HepG2 (cell line): Measurements from ENCODE around the gene RFXANK. TPM values are rescaled to one million over a fixed set of nuclear protein-coding genes. Genes with fewer than 3 reads are reported as not detected.

Experiments
- AGO1 ChIP-seq: fragments of 200-400 bp; formaldehyde crosslinking; IDR thresholded peaks from 2 replicates; pipeline ENCODE4 v1.6.1; 2017; ENCODE audit warnings: mild to moderate bottlenecking, low read depth, low read length, moderate library complexity; ENCODE audit not compliant: poor library complexity, severe bottlenecking
- CBFB ChIP-seq: sonication (generic); formaldehyde crosslinking; IDR thresholded peaks from 2 replicates; pipeline ENCODE4 v1.4.0; 2020; ENCODE audit warnings: missing genetic modification reagents
- CENPT ChIP-seq: sonication (generic); formaldehyde crosslinking; IDR thresholded peaks from 2 replicates; pipeline ENCODE4 v1.8.0; 2022; ENCODE audit warnings: low read depth, mild to moderate bottlenecking, moderate library complexity, missing genetic modification reagents
- EP300 ChIP-seq, 3 experiments: sonication (generic) in 1 of 3; formaldehyde crosslinking in 1 of 3; IDR thresholded peaks; 2 replicates each; pipeline versions ENCODE4 v1.5.1 to v1.6.1; 2011 to 2020; ENCODE audit warnings: low read depth in 2 of 3, low read length in 2 of 3, borderline replicate concordance in 1 of 3, improper control_type of control experiment in 1 of 3, mild to moderate bottlenecking in 1 of 3, missing genetic modification reagents in 1 of 3, moderate library complexity in 1 of 3
- GLMP ChIP-seq: sonication (generic); formaldehyde crosslinking; IDR thresholded peaks from 2 replicates; pipeline ENCODE4 v1.9.0; 2021; ENCODE audit warnings: missing genetic modification reagents, mild to moderate bottlenecking, borderline replicate concordance
- JUNB ChIP-seq: sonication (generic); formaldehyde crosslinking; IDR thresholded peaks from 2 replicates; pipeline ENCODE4 v1.8.0; 2022; ENCODE audit warnings: missing genetic modification reagents, mild to moderate bottlenecking, borderline replicate concordance
- KMT2B ChIP-seq: IDR thresholded peaks from 2 replicates; pipeline ENCODE4 v1.6.1; 2016; ENCODE audit warnings: missing genetic modification reagents, missing compliant biosample characterization
- NCOR1 ChIP-seq: fragments of 200-600 bp; sonication (generic); IDR thresholded peaks from 2 replicates; pipeline ENCODE4 v1.7.0; 2017; ENCODE audit warnings: antibody characterized with exemption, low read length, borderline replicate concordance
- NR1H2 ChIP-seq: sonication (generic); formaldehyde crosslinking; IDR thresholded peaks from 2 replicates; pipeline ENCODE4 v1.8.1; 2022; ENCODE audit warnings: low read depth, missing genetic modification reagents, borderline replicate concordance
- SALL1 ChIP-seq: sonication (generic); formaldehyde crosslinking; IDR thresholded peaks from 2 replicates; pipeline ENCODE4 v1.8.0; 2022; ENCODE audit warnings: mild to moderate bottlenecking, missing genetic modification reagents
- SATB2 ChIP-seq: sonication (generic); formaldehyde crosslinking; IDR thresholded peaks from 2 replicates; pipeline ENCODE4 v1.5.0; 2020; ENCODE audit warnings: missing genetic modification reagents
- STAT5B ChIP-seq: sonication (generic); formaldehyde crosslinking; IDR thresholded peaks from 2 replicates; pipeline ENCODE4 v1.4.0; 2020; ENCODE audit warnings: missing genetic modification reagents
- ZNF501 ChIP-seq: sonication (generic); formaldehyde crosslinking; IDR thresholded peaks from 2 replicates; pipeline ENCODE4 v1.5.1; 2020; ENCODE audit warnings: mild to moderate bottlenecking, moderate library complexity, missing genetic modification reagents
- ZNF512 ChIP-seq: sonication (generic); formaldehyde crosslinking; IDR thresholded peaks from 2 replicates; pipeline ENCODE4 v1.4.0; 2020; ENCODE audit warnings: mild to moderate bottlenecking, missing genetic modification reagents
- polyA plus RNA-seq, 8 experiments: library from polyadenylated mRNA; depleted of rRNA in 3 of 8; stranded (reverse) in 7 of 8; unstranded in 1 of 8; fragments of >200 nt; fragmentation: Illumina TruSeq in 4 of 8; extraction: Trizol in 4 of 8; gene quantifications; 2 replicates each; pipeline versions ENCODE4 v1.2.1 to v1.2.3, GENCODE V29; 2011 to 2016; ENCODE audit warnings: low read depth in 4 of 8, missing spikeins in 1 of 8, mixed read lengths in 1 of 8; ENCODE audit not compliant: insufficient read depth in 1 of 8
- total RNA-seq, 5 experiments: library from RNA; depleted of rRNA; stranded (reverse); fragments of >200 nt; fragmentation: Illumina TruSeq; extraction: Trizol; gene quantifications; 2 replicates each; pipeline ENCODE4 v1.2.3, GENCODE V29; 2016; ENCODE audit warnings: low read depth in 1 of 5
- TF ChIP-seq, protein P1 (sequence below): sonication (generic); formaldehyde crosslinking; IDR thresholded peaks from 2 replicates; pipeline ENCODE4 v1.9.0; 2022; ENCODE audit warnings: missing genetic modification reagents, mild to moderate bottlenecking, borderline replicate concordance
- TF ChIP-seq, protein P2 (sequence below): IDR thresholded peaks from 2 replicates; pipeline ENCODE4 v1.6.1; 2016; ENCODE audit warnings: low read depth, borderline replicate concordance
- TF ChIP-seq, protein P3 (sequence below): sonication (generic); formaldehyde crosslinking; IDR thresholded peaks from 2 replicates; pipeline ENCODE4 v1.9.0; 2021; ENCODE audit warnings: missing genetic modification reagents, mild to moderate bottlenecking, borderline replicate concordance

The RFXANK gene
- total and polyA plus RNA-seq, 2 of the 13 experiments (the other 11 are each of a cell fraction or from before 2014, with no cell fraction given): 49.9 to 80.7 TPM

DNA sequence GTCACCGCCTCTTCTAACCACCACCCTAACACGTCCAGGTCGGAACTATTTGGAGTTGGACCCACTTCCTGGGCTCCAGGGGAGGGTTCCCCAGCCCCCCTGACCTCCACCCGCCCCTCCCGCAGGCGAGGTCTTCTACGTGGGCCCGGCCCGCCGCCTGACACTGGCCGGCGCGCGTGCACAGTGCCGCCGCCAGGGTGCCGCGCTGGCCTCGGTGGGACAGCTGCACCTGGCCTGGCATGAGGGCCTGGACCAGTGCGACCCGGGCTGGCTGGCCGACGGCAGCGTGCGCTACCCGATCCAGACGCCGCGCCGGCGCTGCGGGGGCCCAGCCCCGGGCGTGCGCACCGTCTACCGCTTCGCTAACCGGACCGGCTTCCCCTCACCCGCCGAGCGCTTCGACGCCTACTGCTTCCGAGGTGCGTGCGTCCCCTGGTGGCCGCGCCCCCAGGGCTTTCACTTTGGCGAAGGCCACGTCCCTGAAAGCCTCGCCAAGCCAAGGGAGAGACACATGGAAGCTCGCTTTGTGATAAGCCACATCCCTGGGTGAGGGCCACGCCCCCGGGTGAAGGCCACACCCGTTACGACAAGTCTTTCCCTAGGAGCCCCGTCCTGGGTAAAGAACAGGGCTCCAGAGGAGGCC, 32.9 kb downstream of the RFXANK start (continued):
- TF ChIP-seq CENPT (CRISPR knock-in tag) (peak; percentile 93), NCOR1 (no peak), ZNF501 (CRISPR knock-in tag) (peak; percentile 73), GLMP (CRISPR knock-in tag) (no peak), CBFB (CRISPR knock-in tag) (peak; percentile 65; the same call in 1 of the 2 replicates), SATB2 (CRISPR knock-in tag) (no peak), EP300 (IDR thresholded peaks at IDR 0.05; ENCODE audit: low read depth in 2 of 2, low read length in 2 of 2) (no peak), EP300 (CRISPR knock-in tag; IDR thresholded peaks at IDR 0.05; ENCODE audit: borderline replicate concordance) (0 out of 2 replicates have a peak, but pooled peaks have one; percentile 11), NR1H2 (CRISPR knock-in tag) (peak; percentile 58; the same call in 1 of the 2 replicates), STAT5B (no peak), KMT2B (CRISPR knock-in tag) (peak; percentile 72), AGO1 (peak; percentile 46), ZNF512 (no peak), JUNB (CRISPR knock-in tag) (no peak), SALL1 (peak; percentile 80)
- TF ChIP-seq, protein P1, sequence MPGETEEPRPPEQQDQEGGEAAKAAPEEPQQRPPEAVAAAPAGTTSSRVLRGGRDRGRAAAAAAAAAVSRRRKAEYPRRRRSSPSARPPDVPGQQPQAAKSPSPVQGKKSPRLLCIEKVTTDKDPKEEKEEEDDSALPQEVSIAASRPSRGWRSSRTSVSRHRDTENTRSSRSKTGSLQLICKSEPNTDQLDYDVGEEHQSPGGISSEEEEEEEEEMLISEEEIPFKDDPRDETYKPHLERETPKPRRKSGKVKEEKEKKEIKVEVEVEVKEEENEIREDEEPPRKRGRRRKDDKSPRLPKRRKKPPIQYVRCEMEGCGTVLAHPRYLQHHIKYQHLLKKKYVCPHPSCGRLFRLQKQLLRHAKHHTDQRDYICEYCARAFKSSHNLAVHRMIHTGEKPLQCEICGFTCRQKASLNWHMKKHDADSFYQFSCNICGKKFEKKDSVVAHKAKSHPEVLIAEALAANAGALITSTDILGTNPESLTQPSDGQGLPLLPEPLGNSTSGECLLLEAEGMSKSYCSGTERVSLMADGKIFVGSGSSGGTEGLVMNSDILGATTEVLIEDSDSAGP (CRISPR knock-in tag): peak; percentile 84
- TF ChIP-seq, protein P2, sequence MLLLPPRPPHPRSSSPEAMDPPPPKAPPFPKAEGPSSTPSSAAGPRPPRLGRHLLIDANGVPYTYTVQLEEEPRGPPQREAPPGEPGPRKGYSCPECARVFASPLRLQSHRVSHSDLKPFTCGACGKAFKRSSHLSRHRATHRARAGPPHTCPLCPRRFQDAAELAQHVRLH: peak; percentile 82; the same call in 1 of the 2 replicates
- TF ChIP-seq, protein P3, sequence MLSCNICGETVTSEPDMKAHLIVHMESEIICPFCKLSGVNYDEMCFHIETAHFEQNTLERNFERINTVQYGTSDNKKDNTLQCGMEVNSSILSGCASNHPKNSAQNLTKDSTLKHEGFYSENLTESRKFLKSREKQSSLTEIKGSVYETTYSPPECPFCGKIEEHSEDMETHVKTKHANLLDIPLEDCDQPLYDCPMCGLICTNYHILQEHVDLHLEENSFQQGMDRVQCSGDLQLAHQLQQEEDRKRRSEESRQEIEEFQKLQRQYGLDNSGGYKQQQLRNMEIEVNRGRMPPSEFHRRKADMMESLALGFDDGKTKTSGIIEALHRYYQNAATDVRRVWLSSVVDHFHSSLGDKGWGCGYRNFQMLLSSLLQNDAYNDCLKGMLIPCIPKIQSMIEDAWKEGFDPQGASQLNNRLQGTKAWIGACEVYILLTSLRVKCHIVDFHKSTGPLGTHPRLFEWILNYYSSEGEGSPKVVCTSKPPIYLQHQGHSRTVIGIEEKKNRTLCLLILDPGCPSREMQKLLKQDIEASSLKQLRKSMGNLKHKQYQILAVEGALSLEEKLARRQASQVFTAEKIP (CRISPR knock-in tag): no peak
